OCI-LY3 (cell line): ENCODE results near the gene OCEL1.

Experiments
- H2AFZ ChIP-seq: fragments of 200-600, 300-600 bp; shearing (Covaris generic); 2 replicates; pipeline ENCODE4 v1.6.0; 2014; ENCODE audit warnings: antibody characterized with exemption, low read depth, low read length
- H3K27ac ChIP-seq: fragments of 200-600, 300-600 bp; sonication (generic); 2 replicates; pipeline ENCODE4 v1.5.1; 2014; ENCODE audit warnings: mild to moderate bottlenecking, low read length, moderate library complexity, mixed read lengths
- H3K27me3 ChIP-seq: fragments of 200-600, 300-600 bp; sonication (generic); 2 replicates; pipeline ENCODE4 v1.6.1; 2014; ENCODE audit warnings: low read depth, low read length, mixed read lengths
- H3K36me3 ChIP-seq: fragments of 200-600, 300-600 bp; sonication (generic); replicated peaks from 2 replicates; pipeline ENCODE3; 2014; ENCODE audit warnings: low read depth, low read length, mixed read lengths
- H3K4me1 ChIP-seq: fragments of 300-600, 200-600 bp; sonication (generic); 2 replicates; pipeline ENCODE4 v1.6.1; 2014; ENCODE audit warnings: low read length, mixed read lengths
- H3K4me2 ChIP-seq: fragments of 200-600, 300-600 bp; sonication (generic); 2 replicates; pipeline ENCODE4 v1.6.1; 2014; ENCODE audit warnings: low read length, mixed read lengths
- H3K4me3 ChIP-seq: fragments of 300-600, 200-600 bp; sonication (generic); 2 replicates; pipeline ENCODE4 v1.5.1; 2014; ENCODE audit warnings: antibody characterized with exemption, mild to moderate bottlenecking, low read length, moderate library complexity
- H3K79me2 ChIP-seq: fragments of 300-600, 200-600 bp; shearing (Covaris generic); 2 replicates; pipeline ENCODE4 v1.6.1; 2014; ENCODE audit warnings: mild to moderate bottlenecking, low read length, mixed read lengths
- H3K9ac ChIP-seq: fragments of 300-600, 200-600 bp; shearing (Covaris generic); 2 replicates; pipeline ENCODE4 v1.6.0; 2014; ENCODE audit warnings: mild to moderate bottlenecking, low read length, moderate library complexity
- H3K9me3 ChIP-seq: fragments of 200-600, 300-600 bp; shearing (Covaris generic); 2 replicates; pipeline ENCODE4 v1.6.1; 2014; ENCODE audit warnings: low read length, mixed read lengths; ENCODE audit not compliant: insufficient read depth
- H4K20me1 ChIP-seq: fragments of 200-600, 300-600 bp; sonication (generic); 2 replicates; pipeline ENCODE4 v1.6.1; 2016; ENCODE audit warnings: low read length, mixed read lengths; ENCODE audit not compliant: insufficient read depth
- EZH2phosphoT487 ChIP-seq: fragments of 200-600 bp; shearing (Covaris generic); IDR thresholded peaks from 2 replicates; pipeline ENCODE4 v1.6.1; 2018; ENCODE audit warnings: antibody characterized with exemption, mixed run types, low read depth
- TF ChIP-seq, protein P1 (sequence below): fragments of 200-600, 300-600 bp; sonication (generic); IDR thresholded peaks from 2 replicates; pipeline ENCODE4 v1.5.1; 2014; ENCODE audit warnings: antibody characterized with exemption, low read length, low read depth

The OCEL1 gene

DNA sequence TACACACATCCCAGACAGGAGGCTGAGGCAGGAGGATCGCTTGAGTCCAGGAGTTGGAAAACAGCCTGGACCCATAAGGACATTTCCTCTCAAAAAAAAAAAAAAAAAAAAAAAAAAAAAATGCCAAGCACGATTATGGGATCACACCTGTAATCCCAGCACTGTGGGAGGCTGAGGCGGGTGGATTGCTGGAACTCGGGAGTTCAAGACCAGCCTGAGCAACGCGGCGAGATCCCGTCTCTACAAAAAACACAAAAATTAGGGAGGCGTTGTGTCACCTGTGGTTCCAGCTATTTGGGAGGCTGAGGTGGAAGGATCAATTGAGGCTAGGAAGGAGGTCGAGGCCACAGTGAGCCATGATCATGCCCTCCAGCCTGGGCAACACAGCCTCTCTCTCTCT is 973 bp upstream of the OCEL1 start:
- Histone ChIP-seq H3K27me3 (no peaks in the 10 kb centered on the region), H4K20me1 (no peaks in the 10 kb centered on the region), H3K79me2 (no peaks in the 10 kb centered on the region), H3K4me1 (peaks cover 10% of the 10 kb centered on the region), H3K9ac (no peak overlapping the region), H3K9me3 (no peaks in the 10 kb centered on the region), H3K4me3 (no peak overlapping the region), H3K4me2 (no peak overlapping the region), H2AFZ (no peak overlapping the region), H3K36me3 (no peaks in the 10 kb centered on the region), H3K27ac (no peak overlapping the region)
- TF ChIP-seq, protein P1, sequence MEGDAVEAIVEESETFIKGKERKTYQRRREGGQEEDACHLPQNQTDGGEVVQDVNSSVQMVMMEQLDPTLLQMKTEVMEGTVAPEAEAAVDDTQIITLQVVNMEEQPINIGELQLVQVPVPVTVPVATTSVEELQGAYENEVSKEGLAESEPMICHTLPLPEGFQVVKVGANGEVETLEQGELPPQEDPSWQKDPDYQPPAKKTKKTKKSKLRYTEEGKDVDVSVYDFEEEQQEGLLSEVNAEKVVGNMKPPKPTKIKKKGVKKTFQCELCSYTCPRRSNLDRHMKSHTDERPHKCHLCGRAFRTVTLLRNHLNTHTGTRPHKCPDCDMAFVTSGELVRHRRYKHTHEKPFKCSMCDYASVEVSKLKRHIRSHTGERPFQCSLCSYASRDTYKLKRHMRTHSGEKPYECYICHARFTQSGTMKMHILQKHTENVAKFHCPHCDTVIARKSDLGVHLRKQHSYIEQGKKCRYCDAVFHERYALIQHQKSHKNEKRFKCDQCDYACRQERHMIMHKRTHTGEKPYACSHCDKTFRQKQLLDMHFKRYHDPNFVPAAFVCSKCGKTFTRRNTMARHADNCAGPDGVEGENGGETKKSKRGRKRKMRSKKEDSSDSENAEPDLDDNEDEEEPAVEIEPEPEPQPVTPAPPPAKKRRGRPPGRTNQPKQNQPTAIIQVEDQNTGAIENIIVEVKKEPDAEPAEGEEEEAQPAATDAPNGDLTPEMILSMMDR: no peak
- TF ChIP-seq EZH2phosphoT487: no peak

DNA sequence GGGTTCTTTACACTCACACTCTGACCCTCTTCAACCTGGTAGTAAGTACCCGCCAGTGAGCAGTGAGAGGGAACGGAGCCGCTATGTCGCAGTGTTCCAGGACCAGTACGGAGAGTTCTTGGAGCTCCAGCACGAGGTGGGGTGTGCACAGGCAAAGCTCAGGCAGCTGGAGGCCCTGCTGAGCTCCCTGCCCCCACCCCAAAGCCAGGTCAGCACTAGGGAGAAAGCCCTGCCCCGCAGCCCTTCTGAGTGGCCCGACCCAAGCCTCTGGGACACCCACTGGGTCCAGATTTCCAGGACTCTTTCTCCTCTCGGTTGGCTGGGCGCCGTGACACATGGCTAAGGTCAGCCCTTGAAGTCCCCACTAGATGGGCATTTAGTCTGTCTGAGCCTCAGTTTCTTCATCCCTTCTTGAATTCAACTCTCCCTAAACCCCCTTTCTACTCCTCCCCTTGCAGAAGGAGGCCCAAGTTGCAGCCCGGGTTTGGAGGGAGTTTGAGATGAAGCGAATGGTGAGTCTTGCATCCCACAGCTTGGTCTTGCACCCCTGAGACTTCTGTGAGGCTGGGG is 1.9 kb downstream of the OCEL1 start:
- H3K9ac ChIP-seq: no peak overlapping the region
- H2AFZ ChIP-seq: no peak overlapping the region
- H4K20me1 ChIP-seq: 0 out of 2 replicates have a peak, but pooled peaks cover 7% of the 10 kb centered on the region
- no peaks in the 10 kb centered on the region for H3K9me3 ChIP-seq
- H3K4me1 ChIP-seq: peaks cover 10% of the 10 kb centered on the region
- no peak for TF ChIP-seq EZH2phosphoT487
- TF ChIP-seq, protein P1: no peak
- peaks cover 13% of the 10 kb centered on the region for H3K36me3 ChIP-seq
- no peaks in the 10 kb centered on the region for H3K79me2 ChIP-seq
- no peaks in the 10 kb centered on the region for H3K27me3 ChIP-seq
- no peak overlapping the region for H3K27ac ChIP-seq
- no peak overlapping the region for H3K4me3 ChIP-seq
- no peak overlapping the region for H3K4me2 ChIP-seq

DNA sequence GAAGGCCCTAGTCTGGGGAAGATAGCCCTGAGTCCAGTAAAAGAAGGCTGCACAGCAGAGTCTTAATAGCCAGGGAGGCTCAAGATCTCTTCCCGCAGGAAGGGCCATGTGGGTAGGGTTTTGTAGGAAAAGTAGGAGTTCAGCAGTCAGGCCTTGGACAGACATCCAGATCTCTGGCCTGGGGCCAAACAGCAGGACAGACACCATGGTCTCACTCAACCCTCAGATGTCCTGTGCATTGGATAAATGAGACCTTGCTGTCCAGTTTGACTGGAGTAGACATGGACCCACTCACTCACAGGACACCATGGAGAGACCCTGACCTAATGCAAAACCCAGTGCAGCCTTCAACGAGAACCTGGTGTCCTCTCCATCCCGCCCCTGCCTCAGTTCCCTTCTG is 3.9 kb downstream of the OCEL1 start:
- H3K9me3 ChIP-seq: no peaks in the 10 kb centered on the region
- TF ChIP-seq EZH2phosphoT487: no peak
- TF ChIP-seq, protein P1: no peak
- H3K79me2 ChIP-seq: peaks cover 6% of the 10 kb centered on the region
- H4K20me1 ChIP-seq: peaks cover 11% of the 10 kb centered on the region; the same call in 1 of the 2 replicates
- no peak overlapping the region for H3K9ac ChIP-seq
- no peak overlapping the region for H3K4me2 ChIP-seq
- H3K27ac ChIP-seq: no peak overlapping the region
- H3K4me3 ChIP-seq: no peak overlapping the region
- H3K4me1 ChIP-seq: peaks cover 14% of the 10 kb centered on the region
- no peak overlapping the region for H2AFZ ChIP-seq
- no peaks in the 10 kb centered on the region for H3K27me3 ChIP-seq
- peaks cover 13% of the 10 kb centered on the region for H3K36me3 ChIP-seq

DNA sequence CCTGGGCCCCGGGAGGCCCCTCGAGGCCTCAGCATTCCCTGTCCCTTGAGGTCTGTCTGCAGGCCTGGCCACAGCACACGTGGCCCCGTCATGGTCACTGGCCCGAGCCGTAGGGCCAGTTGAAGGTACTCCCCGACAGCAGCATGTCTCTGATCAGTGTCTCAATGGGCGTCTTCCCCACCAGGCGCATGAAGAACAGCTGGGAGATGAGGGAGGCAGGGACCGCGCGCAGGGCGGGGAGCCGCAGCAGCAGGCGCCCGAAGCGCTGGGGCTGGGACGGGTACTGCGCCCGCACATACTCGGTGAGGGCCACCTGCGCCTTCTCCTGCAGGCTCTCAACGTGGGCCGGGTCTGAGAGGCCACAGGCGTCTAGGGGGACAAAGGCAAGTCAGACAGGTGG is 6.2 kb downstream of the OCEL1 start:
- Histone ChIP-seq H3K4me1 (peaks cover 11% of the 10 kb centered on the region), H3K27me3 (no peaks in the 10 kb centered on the region), H3K9me3 (no peaks in the 10 kb centered on the region), H4K20me1 (peaks cover 11% of the 10 kb centered on the region; the same call in 1 of the 2 replicates), H3K79me2 (peaks cover 11% of the 10 kb centered on the region), H3K4me3 (no peak overlapping the region), H3K4me2 (no peak overlapping the region), H3K9ac (no peak overlapping the region), H3K36me3 (peaks cover 13% of the 10 kb centered on the region), H2AFZ (no peak overlapping the region), H3K27ac (no peak overlapping the region)
- TF ChIP-seq EZH2phosphoT487: no peak
- TF ChIP-seq, protein P1: no peak
